ENCODE data around the gene SMIM44.

The SMIM44 gene

DNA sequence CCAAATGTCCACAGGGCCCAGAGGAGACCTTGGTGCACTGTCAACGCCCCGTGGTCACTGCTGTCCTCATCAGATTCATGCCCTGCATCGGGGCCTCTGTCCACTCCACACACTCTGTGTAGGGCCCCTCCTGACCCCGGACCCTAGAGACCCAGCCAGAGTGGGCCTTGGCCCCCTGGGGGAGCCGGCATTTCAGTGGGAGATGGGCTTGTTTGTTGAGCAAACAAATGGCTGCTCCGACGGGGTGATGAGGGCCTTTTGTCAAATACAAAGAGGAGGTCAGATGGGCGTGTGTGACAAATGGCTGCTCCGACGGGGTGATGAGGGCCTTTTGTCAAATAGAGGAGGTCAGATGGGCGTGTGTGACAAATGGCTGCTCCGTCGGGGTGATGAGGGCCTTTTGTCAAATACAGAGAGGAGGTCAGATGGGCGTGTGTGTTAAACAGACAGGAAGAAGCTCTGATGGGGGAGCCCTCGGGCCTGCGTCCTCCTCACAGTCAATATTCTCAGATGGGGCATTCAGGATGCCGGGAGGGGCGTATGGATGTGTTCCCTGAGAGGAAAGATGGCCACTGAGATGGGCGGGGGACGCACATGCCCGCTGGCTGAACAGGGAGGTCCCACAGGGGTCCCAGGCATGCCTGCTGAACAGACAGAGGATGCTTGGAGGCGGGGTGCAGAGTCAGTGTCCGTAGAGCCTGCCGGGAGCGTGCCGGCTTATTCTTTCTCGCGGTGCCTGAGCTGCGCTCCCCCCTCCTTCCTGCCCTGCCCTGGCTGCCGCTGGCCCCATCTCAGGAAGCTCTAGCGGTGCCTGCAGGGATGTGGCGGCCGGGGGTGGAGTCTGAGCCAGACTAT, 39.2 kb downstream of the SMIM44 start:
- H3K9me3 ChIP-seq (ENCODE audit: low read length), result no peaks in the 10 kb centered on the region
- H3K9me2 ChIP-seq (ENCODE audit: low read depth, low read length), result no peaks in the 10 kb centered on the region
- no peaks in the 10 kb centered on the region for H3K4me1 ChIP-seq (ENCODE audit: insufficient read depth, low read length, severe bottlenecking)
- no peaks in the 10 kb centered on the region for H3K79me2 ChIP-seq (ENCODE audit: insufficient read depth, low read length)
- H3K27ac ChIP-seq (ENCODE audit: low read depth, low read length, poor library complexity, severe bottlenecking), result no peak overlapping the region
- H2AFZ ChIP-seq (ENCODE audit: low read length), result no peak overlapping the region
- H4K20me1 ChIP-seq (ENCODE audit: insufficient read depth, low read length), result no peaks in the 10 kb centered on the region
- no peaks in the 10 kb centered on the region for H3F3A ChIP-seq (ENCODE audit: insufficient read depth, low read length)
- TF ChIP-seq, protein P1, sequence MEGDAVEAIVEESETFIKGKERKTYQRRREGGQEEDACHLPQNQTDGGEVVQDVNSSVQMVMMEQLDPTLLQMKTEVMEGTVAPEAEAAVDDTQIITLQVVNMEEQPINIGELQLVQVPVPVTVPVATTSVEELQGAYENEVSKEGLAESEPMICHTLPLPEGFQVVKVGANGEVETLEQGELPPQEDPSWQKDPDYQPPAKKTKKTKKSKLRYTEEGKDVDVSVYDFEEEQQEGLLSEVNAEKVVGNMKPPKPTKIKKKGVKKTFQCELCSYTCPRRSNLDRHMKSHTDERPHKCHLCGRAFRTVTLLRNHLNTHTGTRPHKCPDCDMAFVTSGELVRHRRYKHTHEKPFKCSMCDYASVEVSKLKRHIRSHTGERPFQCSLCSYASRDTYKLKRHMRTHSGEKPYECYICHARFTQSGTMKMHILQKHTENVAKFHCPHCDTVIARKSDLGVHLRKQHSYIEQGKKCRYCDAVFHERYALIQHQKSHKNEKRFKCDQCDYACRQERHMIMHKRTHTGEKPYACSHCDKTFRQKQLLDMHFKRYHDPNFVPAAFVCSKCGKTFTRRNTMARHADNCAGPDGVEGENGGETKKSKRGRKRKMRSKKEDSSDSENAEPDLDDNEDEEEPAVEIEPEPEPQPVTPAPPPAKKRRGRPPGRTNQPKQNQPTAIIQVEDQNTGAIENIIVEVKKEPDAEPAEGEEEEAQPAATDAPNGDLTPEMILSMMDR (IDR thresholded peaks at IDR 0.05; ENCODE audit: low read length), result no peak
- TF ChIP-seq EZH2 (IDR thresholded peaks at IDR 0.05; ENCODE audit: borderline replicate concordance, low read length), result no peak
- H3K9ac ChIP-seq (ENCODE audit: low read length), result no peak overlapping the region
- no peak overlapping the region for H3K4me2 ChIP-seq (ENCODE audit: low read length)
- H3K27me3 ChIP-seq (ENCODE audit: insufficient read depth, low read length), result no peaks in the 10 kb centered on the region
- H3K4me3 ChIP-seq (ENCODE audit: low read depth, low read length, poor library complexity, severe bottlenecking), result no peak overlapping the region
- H3K36me3 ChIP-seq (ENCODE audit: insufficient read depth, low read length), result no peaks in the 10 kb centered on the region

DNA sequence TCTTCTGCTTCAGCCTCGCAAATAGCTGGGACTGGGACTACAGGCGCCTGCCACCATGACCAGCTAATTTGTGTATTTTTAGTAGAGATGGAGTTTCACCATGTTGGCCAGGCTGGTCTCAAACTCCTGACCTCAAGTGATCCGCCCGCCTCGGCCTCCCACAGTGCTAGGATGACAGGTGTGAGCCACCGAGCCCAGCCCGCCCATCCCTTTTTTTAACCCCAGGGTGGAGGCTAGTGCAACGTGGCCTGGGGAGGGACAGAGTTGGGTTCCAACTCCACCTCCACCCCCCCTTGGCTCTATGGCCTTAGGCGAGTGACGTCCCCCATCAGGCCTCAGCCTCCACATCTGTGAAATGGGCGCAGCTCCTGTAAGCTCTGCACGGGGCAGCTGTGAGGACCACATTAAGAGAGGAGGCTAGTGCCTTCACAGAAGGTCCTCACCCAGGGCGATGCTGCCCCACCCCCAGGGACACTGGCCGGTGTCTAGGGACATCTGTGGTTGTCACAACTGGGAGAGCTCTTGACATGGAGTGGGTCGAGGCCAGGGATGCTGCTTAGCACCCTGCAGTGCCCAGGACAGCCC, 40.7 kb downstream of the SMIM44 start:
- Histone ChIP-seq H3K4me2 (ENCODE audit: low read length) (no peak overlapping the region), H3K9me2 (ENCODE audit: low read depth, low read length) (no peaks in the 10 kb centered on the region), H3K27me3 (ENCODE audit: insufficient read depth, low read length) (no peaks in the 10 kb centered on the region), H3K9me3 (ENCODE audit: low read length) (no peaks in the 10 kb centered on the region), H3K9ac (ENCODE audit: low read length) (no peak overlapping the region), H3K27ac (ENCODE audit: low read depth, low read length, poor library complexity, severe bottlenecking) (no peak overlapping the region), H2AFZ (ENCODE audit: low read length) (no peak overlapping the region), H3F3A (ENCODE audit: insufficient read depth, low read length) (no peaks in the 10 kb centered on the region), H3K36me3 (ENCODE audit: insufficient read depth, low read length) (no peaks in the 10 kb centered on the region), H3K4me3 (ENCODE audit: low read depth, low read length, poor library complexity, severe bottlenecking) (no peak overlapping the region), H4K20me1 (ENCODE audit: insufficient read depth, low read length) (no peaks in the 10 kb centered on the region), H3K4me1 (ENCODE audit: insufficient read depth, low read length, severe bottlenecking) (no peaks in the 10 kb centered on the region), H3K79me2 (ENCODE audit: insufficient read depth, low read length) (no peaks in the 10 kb centered on the region)
- TF ChIP-seq EZH2 (IDR thresholded peaks at IDR 0.05; ENCODE audit: borderline replicate concordance, low read length), result no peak
- TF ChIP-seq, protein P1 (IDR thresholded peaks at IDR 0.05; ENCODE audit: low read length), result no peak

DNA sequence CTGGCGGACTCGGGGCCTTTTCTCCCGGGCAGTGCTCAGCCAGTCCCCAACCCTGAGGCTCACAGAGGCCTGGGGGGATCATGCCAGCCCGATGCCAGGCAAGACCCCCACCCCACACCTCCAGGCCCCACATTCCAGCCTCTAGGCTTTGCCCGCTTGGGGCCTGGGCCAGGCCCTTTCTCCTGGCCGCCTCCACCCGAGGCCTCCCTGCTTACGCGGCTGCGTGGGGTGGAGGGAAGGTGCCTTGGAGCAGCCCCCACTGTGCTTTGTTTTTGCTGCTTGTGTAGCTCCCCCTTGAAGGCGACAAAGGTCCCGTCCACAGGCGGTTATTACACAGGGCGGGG, 41.3 kb downstream of the SMIM44 start:
- H3K27ac ChIP-seq (ENCODE audit: low read depth, low read length, poor library complexity, severe bottlenecking), result no peak overlapping the region
- no peaks in the 10 kb centered on the region for H3K9me2 ChIP-seq (ENCODE audit: low read depth, low read length)
- no peaks in the 10 kb centered on the region for H3K27me3 ChIP-seq (ENCODE audit: insufficient read depth, low read length)
- H3K79me2 ChIP-seq (ENCODE audit: insufficient read depth, low read length), result no peaks in the 10 kb centered on the region
- no peak overlapping the region for H3K4me2 ChIP-seq (ENCODE audit: low read length)
- H3K9ac ChIP-seq (ENCODE audit: low read length), result no peak overlapping the region
- H3K4me1 ChIP-seq (ENCODE audit: insufficient read depth, low read length, severe bottlenecking), result no peaks in the 10 kb centered on the region
- H3F3A ChIP-seq (ENCODE audit: insufficient read depth, low read length), result no peaks in the 10 kb centered on the region
- no peak overlapping the region for H2AFZ ChIP-seq (ENCODE audit: low read length)
- TF ChIP-seq, protein P1 (IDR thresholded peaks at IDR 0.05; ENCODE audit: low read length), result no peak
- no peak for TF ChIP-seq EZH2 (IDR thresholded peaks at IDR 0.05; ENCODE audit: borderline replicate concordance, low read length)
- no peaks in the 10 kb centered on the region for H3K9me3 ChIP-seq (ENCODE audit: low read length)
- no peaks in the 10 kb centered on the region for H4K20me1 ChIP-seq (ENCODE audit: insufficient read depth, low read length)
- no peaks in the 10 kb centered on the region for H3K36me3 ChIP-seq (ENCODE audit: insufficient read depth, low read length)
- H3K4me3 ChIP-seq (ENCODE audit: low read depth, low read length, poor library complexity, severe bottlenecking), result no peak overlapping the region

Data from OCI-LY1 (cell line).